ENCODE results near the gene KCNJ6. TPM values are rescaled to one million over a fixed set of nuclear protein-coding genes. Genes with fewer than 3 reads are reported as not detected.

KCNJ6 gene
- total RNA-seq, 1 donor from 2014 or later: 0.33 TPM

GRCh38 chr21:37863842-37864241 lies 52.4 kb downstream of the KCNJ6 start:
- DNase-seq (ENCODE audit: low read depth): no peak
- no peaks in the 10 kb centered on the region for H3K36me3 ChIP-seq (ENCODE audit: control insufficient read depth, insufficient read depth, low read length)
- no peak overlapping the region for H3K4me3 ChIP-seq (ENCODE audit: low read depth, low read length)
- H3K27me3 ChIP-seq (ENCODE audit: control insufficient read depth, insufficient read depth, low read length): no peaks in the 10 kb centered on the region
- no peak for TF ChIP-seq CTCF (IDR thresholded peaks at IDR 0.05; ENCODE audit: insufficient read depth, low read length, poor library complexity, severe bottlenecking)

- DNase-seq (ENCODE audit: low read depth): no peak
- Histone ChIP-seq H3K27me3 (ENCODE audit: control insufficient read depth, insufficient read depth, low read length) (no peaks in the 10 kb centered on the region), H3K36me3 (ENCODE audit: control insufficient read depth, insufficient read depth, low read length) (no peaks in the 10 kb centered on the region), H3K4me3 (ENCODE audit: low read depth, low read length) (no peak overlapping the region)
- no peak for TF ChIP-seq CTCF (IDR thresholded peaks at IDR 0.05; ENCODE audit: insufficient read depth, low read length, poor library complexity, severe bottlenecking)
Observed at GRCh38 chr21:37862536-37862935, 53.7 kb downstream of the KCNJ6 start.

- Histone ChIP-seq H3K36me3 (ENCODE audit: control insufficient read depth, insufficient read depth, low read length) (no peaks in the 10 kb centered on the region), H3K27me3 (ENCODE audit: control insufficient read depth, insufficient read depth, low read length) (no peaks in the 10 kb centered on the region), H3K4me3 (ENCODE audit: low read depth, low read length) (no peak overlapping the region)
- TF ChIP-seq CTCF (IDR thresholded peaks at IDR 0.05; ENCODE audit: insufficient read depth, low read length, poor library complexity, severe bottlenecking): no peak
- no peak for DNase-seq (ENCODE audit: low read depth)
Observed at GRCh38 chr21:37861561-37861960, 54.7 kb downstream of the KCNJ6 start.

GRCh38 chr21:37860416-37860815 lies 55.8 kb downstream of the KCNJ6 start:
- H3K27me3 ChIP-seq (ENCODE audit: control insufficient read depth, insufficient read depth, low read length): no peaks in the 10 kb centered on the region
- no peak for DNase-seq (ENCODE audit: low read depth)
- no peak overlapping the region for H3K4me3 ChIP-seq (ENCODE audit: low read depth, low read length)
- H3K36me3 ChIP-seq (ENCODE audit: control insufficient read depth, insufficient read depth, low read length): no peaks in the 10 kb centered on the region
- TF ChIP-seq CTCF (IDR thresholded peaks at IDR 0.05; ENCODE audit: insufficient read depth, low read length, poor library complexity, severe bottlenecking): no peak

- H3K36me3 ChIP-seq (ENCODE audit: control insufficient read depth, insufficient read depth, low read length): no peaks in the 10 kb centered on the region
- no peak for TF ChIP-seq CTCF (IDR thresholded peaks at IDR 0.05; ENCODE audit: insufficient read depth, low read length, poor library complexity, severe bottlenecking)
- no peaks in the 10 kb centered on the region for H3K27me3 ChIP-seq (ENCODE audit: control insufficient read depth, insufficient read depth, low read length)
- no peak overlapping the region for H3K4me3 ChIP-seq (ENCODE audit: low read depth, low read length)
- DNase-seq (ENCODE audit: low read depth): no peak
Observed at GRCh38 chr21:37855647-37856625, 60.3 kb downstream of the KCNJ6 start.
